VCaP (cell line): ENCODE results near the gene EMX1.

Experiments
- H3K27ac ChIP-seq: fragments of 450-650 bp; 2 replicates; pipeline ENCODE4 v1.5.1; 2017
- TF ChIP-seq, protein P1 (sequence below): fragments of 450-650 bp; conservative IDR thresholded peaks from 2 replicates; pipeline ENCODE4 v1.5.1; 2017; ENCODE audit warnings: mild to moderate bottlenecking, moderate library complexity

EMX1 gene

GRCh38 chr2:72942293-72942692 lies 25.0 kb downstream of the EMX1 start:
- TF ChIP-seq, protein P1, sequence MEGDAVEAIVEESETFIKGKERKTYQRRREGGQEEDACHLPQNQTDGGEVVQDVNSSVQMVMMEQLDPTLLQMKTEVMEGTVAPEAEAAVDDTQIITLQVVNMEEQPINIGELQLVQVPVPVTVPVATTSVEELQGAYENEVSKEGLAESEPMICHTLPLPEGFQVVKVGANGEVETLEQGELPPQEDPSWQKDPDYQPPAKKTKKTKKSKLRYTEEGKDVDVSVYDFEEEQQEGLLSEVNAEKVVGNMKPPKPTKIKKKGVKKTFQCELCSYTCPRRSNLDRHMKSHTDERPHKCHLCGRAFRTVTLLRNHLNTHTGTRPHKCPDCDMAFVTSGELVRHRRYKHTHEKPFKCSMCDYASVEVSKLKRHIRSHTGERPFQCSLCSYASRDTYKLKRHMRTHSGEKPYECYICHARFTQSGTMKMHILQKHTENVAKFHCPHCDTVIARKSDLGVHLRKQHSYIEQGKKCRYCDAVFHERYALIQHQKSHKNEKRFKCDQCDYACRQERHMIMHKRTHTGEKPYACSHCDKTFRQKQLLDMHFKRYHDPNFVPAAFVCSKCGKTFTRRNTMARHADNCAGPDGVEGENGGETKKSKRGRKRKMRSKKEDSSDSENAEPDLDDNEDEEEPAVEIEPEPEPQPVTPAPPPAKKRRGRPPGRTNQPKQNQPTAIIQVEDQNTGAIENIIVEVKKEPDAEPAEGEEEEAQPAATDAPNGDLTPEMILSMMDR: no peak
- no peak overlapping the region for H3K27ac ChIP-seq

- no peak overlapping the region for H3K27ac ChIP-seq
- TF ChIP-seq, protein P1: no peak
Measured at GRCh38 chr2:72942881-72943418, 25.6 kb downstream of the EMX1 start.

- TF ChIP-seq, protein P1: no peak
- no peak overlapping the region for H3K27ac ChIP-seq
Measured at GRCh38 chr2:72943540-72944395, 26.4 kb downstream of the EMX1 start.

- H3K27ac ChIP-seq: no peak overlapping the region
- TF ChIP-seq, protein P1: no peak
Measured at GRCh38 chr2:72944804-72945449, 27.6 kb downstream of the EMX1 start.

- no peak overlapping the region for H3K27ac ChIP-seq
- TF ChIP-seq, protein P1: no peak
Measured at GRCh38 chr2:72945450-72946019, 28.2 kb downstream of the EMX1 start.

DNA sequence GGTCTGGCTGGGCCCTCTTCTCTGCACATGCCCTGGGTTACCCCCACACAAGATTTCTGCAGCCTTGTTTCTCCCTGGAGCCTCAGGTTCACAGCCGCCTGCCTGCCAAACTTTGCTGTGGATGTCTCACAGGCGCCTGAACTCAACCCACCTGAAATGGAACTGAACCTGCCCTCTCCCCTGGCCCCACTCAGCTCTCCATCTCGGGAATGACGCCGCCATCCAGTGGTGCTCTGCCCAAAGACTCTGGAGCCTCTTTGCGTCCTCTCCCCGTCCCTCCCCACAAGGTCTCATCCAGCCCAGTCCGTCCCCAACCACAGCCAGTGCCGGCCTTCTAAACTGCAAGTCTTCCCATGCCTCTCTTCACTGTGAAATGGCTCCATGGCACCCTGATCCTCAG lies 29.1 kb downstream of the EMX1 start:
- H3K27ac ChIP-seq: no peak overlapping the region
- TF ChIP-seq, protein P1: no peak
